Activated naive CD4-positive, alpha-beta T cell treated with anti-CD3 and anti-CD28 coated beads, Interleukin-2, amount 50 U/mL, for 72 hours (primary cell): ENCODE data around the gene UTP14A. TPM values are rescaled to one million over a fixed set of nuclear protein-coding genes. Genes with fewer than 3 reads are reported as not detected.
"Not testable (repeated sequence)": the region's sequence is repeated elsewhere in the genome, so short reads cannot be mapped to it uniquely, and the experiment has no call there.

Source experiments
- ATAC-seq, 2 donors: fragments of 150-1000 bp; cut with Tn5 transposase; 2 replicates each; pipeline ENCODE4 v1.10.0; 2021; ENCODE audit warnings: mild to moderate bottlenecking in 2 of 2, moderate library complexity in 2 of 2
- DNase-seq, 2 donors: peaks; one replicate each; pipeline ENCODE4 v3.0.0; 2021 to 2022; ENCODE audit warnings: low spot score in 2 of 2
- H3K27ac Mint-ChIP-seq, 2 donors: one replicate each; pipeline ENCODE4 v1.8.0; 2022; ENCODE audit warnings: mild to moderate bottlenecking in 2 of 2, mixed read lengths in 2 of 2
- H3K36me3 Mint-ChIP-seq, 2 donors: one replicate each; pipeline ENCODE4 v1.8.0; 2022; ENCODE audit warnings: mixed read lengths in 2 of 2
- H3K9me3 Mint-ChIP-seq, 2 donors: one replicate each; pipeline ENCODE4 v1.8.0; 2022; ENCODE audit warnings: mixed read lengths in 2 of 2
- total RNA-seq, 2 donors: library from RNA; stranded (reverse); gene quantifications; one replicate each; pipeline ENCODE4 v1.2.3, GENCODE V29; 2022

UTP14A gene, protein sequence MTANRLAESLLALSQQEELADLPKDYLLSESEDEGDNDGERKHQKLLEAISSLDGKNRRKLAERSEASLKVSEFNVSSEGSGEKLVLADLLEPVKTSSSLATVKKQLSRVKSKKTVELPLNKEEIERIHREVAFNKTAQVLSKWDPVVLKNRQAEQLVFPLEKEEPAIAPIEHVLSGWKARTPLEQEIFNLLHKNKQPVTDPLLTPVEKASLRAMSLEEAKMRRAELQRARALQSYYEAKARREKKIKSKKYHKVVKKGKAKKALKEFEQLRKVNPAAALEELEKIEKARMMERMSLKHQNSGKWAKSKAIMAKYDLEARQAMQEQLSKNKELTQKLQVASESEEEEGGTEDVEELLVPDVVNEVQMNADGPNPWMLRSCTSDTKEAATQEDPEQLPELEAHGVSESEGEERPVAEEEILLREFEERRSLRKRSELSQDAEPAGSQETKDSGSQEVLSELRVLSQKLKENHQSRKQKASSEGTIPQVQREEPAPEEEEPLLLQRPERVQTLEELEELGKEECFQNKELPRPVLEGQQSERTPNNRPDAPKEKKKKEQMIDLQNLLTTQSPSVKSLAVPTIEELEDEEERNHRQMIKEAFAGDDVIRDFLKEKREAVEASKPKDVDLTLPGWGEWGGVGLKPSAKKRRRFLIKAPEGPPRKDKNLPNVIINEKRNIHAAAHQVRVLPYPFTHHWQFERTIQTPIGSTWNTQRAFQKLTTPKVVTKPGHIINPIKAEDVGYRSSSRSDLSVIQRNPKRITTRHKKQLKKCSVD
- 10 to 100 TPM; 17.4 to 29.3 TPM for total RNA-seq

DNA sequence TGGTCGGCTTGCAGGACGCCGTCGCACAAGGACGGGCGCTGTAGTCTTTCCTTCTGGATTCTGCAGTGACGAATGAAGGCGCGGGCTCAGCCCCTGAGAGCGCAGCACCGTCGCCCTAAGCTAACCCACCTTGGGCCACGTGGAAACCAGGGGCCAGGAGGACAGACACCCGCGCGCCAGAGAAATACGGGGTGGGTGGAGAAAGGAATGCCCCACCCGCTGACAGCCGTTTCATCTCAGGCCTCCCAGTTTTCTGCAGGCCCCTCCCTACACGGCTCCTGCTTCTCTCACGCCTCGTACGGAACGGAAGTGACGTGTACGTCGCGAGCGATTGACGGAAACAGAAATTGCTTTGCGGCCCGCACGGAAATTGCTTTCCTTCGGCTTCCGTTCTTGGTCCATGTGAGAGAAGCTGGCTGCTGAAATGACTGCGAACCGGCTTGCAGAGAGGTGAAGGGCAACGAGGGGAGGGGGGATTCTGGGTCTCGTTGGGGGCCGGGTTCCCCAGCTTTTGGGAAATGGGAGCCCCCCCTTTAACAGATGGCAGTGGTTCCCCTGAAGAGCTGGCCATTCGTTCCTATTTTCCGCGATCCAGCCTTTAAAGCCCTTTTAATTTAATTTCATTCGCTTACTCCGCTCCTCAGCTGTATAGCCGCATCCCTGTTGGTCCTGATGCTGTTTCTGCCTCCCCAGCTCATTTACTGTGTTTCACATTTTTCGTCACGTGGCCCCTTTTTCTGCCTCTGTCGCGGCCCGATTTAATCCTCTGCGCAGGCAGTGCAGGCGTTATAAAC lies at the start of gene UTP14A:
UTP14A (plus strand) TSS at position 378 of the 794 bp plus-strand sequence; CDS start at position 425, 47 bp downstream.
- peak; percentile 68 to 85 for DNase-seq
- Mint-ChIP-seq H3K27ac (peak within 1 kb of the TSS; percentile 90 to 93), H3K9me3 (no peaks in the 10 kb centered on the region), H3K36me3 (peaks cover 0 to 8% of the 10 kb centered on the region in 2 donors)
- ATAC-seq, result peak; percentile 98 to 99

DNA sequence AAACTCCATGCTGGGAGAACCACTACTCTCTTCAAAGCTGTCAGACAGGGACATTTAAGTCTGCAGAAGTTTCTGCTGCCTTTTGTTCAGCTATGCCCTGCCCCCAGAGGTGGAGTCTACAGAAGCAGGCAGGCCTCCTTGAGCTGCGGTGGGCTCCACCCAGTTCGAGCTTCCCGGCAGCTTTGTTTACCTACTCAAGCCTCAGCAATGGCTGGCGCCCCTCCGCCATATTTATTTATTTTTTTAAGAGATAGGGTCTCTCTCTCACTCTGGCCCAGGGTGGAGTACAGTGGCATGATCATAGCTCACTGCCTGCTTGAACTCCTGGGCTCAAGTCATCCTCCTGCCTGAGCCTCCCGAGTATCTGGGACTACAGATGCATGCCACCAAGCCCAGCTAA lies 46.8 kb upstream of the UTP14A start:
- DNase-seq, H3K27ac Mint-ChIP-seq: not testable (repeated sequence)

DNA sequence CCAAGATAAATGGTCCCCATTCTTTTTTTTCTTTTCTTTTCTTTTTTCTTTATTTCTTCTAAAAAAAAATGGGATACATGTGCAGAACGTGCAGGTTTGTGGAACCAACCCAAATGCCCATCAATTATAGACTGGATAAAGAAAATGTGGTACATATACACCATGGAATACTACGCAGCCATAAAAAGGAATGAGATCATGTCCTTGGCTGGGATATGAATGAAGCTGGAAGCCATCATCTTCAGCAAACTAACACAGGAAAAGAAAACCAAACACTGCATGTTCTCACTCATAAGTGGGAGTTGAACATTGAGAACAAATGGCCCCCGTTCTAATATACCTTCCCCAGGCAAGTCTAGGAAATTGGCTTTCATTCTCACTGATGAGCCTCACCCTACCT lies 39.6 kb upstream of the UTP14A start:
- ATAC-seq, H3K36me3 Mint-ChIP-seq, H3K9me3 Mint-ChIP-seq, H3K27ac Mint-ChIP-seq, DNase-seq: not testable (repeated sequence)

More for the DNA sequence above, 46.8 kb upstream of the UTP14A start:
- not testable (repeated sequence) for ATAC-seq, H3K9me3 Mint-ChIP-seq, H3K36me3 Mint-ChIP-seq

DNA sequence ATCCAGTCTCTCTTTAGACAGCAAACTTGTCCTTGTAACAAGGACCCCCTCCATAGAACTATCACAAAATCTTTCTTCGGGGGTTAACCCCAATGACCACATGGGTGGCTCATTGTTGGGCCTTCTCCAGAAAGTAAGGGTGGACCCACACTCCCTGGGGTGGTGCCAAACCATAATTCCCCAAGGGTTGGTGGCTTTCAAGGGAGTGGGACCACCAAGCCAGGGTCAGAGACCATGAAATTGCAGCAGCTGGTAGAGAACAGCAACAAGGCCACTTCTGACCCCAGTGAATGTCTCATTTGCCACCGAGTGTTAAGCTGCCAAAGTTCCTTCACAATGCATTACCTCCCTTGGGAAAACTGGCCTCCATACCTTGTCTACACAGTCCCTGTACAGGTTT lies 33.4 kb upstream of the UTP14A start:
- no peak overlapping the region for H3K27ac Mint-ChIP-seq
- ATAC-seq, result no peak
- DNase-seq, result no peak
- H3K36me3 Mint-ChIP-seq, result no peaks in the 10 kb centered on the region
- H3K9me3 Mint-ChIP-seq, result no peaks in the 10 kb centered on the region

DNA sequence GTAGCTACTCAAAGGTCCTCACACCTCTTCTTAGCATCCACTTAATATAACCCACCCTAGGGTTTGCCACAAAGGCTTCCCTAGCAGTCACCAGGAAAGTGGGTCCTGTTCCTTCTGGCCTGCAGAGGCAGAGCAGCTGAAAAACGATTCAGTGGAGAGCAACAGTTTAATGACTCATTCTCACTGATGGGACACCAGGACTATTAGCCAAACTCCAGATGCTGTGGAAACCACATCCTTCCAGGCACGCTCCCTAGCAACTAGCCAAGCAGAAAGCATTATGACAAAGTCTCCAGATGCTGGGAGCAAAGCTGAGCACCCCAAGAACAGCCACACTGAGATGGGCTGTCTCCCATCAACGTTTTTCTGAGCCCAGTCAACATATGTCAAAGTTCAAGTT lies 30.3 kb upstream of the UTP14A start:
- Mint-ChIP-seq H3K27ac (no peak overlapping the region), H3K9me3 (no peaks in the 10 kb centered on the region)
- DNase-seq, result no peak

DNA sequence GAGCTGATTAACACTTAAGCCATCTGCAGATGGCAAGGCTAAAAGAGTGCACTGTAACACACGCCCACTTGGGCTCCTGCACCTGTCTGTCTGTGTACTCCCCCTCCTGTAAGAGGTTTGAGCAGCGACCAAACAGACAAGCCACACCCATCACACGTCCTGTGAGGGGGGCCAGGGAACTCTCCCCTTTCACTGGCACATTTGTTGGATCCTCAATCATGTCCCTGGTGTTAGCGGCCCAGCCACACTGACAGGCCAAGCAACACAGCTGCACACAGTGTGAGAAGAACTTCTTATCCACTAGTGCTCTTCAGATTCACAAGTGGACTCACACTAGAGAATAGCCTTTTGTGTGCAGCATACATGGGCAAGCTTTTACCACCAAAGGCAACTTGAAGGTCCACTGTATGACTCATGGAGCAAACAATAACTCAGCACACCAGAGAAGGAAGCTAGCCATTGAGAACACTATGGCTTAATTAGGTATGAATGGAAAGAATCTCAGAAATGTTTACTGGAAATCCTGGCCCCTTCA lies 29.1 kb upstream of the UTP14A start:
- ATAC-seq (no peak), DNase-seq (no peak)
- H3K9me3 Mint-ChIP-seq, result no peaks in the 10 kb centered on the region
- H3K36me3 Mint-ChIP-seq, result no peaks in the 10 kb centered on the region
- no peak overlapping the region for H3K27ac Mint-ChIP-seq

More for the DNA sequence above, 30.3 kb upstream of the UTP14A start:
- ATAC-seq, result no peak
- no peaks in the 10 kb centered on the region for H3K36me3 Mint-ChIP-seq

DNA sequence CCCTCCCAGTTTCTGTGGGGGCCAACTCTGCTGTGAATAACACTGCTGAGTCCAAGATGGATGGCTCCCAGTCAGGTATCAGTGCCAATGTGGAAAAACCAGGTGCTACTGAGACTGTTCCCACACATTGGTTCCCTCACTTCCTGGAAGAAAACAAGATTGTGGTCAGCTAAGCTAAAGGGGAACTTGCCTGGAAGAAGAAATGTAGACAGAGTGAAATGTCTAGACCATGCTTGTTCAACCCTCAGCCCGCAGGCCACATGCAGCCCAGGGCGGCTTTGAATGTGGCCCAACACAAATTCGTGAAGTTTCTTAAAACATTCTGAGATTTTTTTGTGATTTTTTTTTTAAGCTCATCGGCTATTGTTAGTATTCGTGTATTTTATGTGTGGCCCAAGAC lies 28.6 kb upstream of the UTP14A start:
- DNase-seq (no peak), ATAC-seq (no peak)
- Mint-ChIP-seq H3K9me3 (no peaks in the 10 kb centered on the region), H3K27ac (no peak overlapping the region), H3K36me3 (no peaks in the 10 kb centered on the region)

DNA sequence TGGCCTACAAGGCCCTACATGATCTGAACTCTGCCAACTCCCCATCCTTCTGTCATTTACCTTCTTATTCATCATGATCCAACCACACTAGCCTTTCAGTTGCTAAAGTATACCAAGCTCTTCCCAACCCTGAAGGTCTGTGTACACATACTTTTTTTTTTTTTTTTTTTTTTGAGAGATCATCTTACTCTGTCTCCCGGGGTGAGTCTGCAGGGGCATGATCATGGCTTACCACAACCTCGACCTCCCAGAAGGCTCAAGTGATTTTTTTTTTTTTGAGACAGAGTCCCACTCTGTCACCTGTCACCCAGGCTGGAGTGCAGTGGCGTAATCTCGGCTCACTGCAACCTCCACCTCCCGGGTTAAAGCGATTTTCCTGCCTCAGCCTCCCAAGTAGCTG lies 5.9 kb upstream of the UTP14A start:
- ATAC-seq (no peak), DNase-seq (no peak)
- no peaks in the 10 kb centered on the region for H3K36me3 Mint-ChIP-seq
- no peaks in the 10 kb centered on the region for H3K9me3 Mint-ChIP-seq
- H3K27ac Mint-ChIP-seq, result no peak overlapping the region

DNA sequence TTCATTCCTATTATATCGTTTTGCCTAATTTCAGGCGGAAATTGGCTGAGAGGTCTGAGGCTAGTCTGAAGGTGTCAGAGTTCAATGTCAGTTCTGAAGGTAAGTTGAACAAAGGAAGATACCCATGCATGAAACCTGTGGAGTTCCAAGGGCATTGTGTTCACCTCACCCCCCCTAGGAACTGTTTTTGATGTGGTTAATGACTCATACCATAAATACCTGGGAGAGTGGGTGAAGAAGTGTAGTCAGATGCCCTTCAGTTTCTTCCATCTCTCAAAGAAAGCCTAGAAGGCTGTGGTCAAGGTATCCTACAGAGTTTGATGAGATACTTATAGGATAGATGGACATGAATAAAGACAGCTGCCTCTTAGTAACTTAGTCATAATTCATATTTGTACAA lies 2.7 kb downstream of the UTP14A start:
- no peaks in the 10 kb centered on the region for H3K9me3 Mint-ChIP-seq
- ATAC-seq, result no peak
- no peak overlapping the region for H3K27ac Mint-ChIP-seq
- no peak for DNase-seq
- peaks cover 0 to 10% of the 10 kb centered on the region in 2 donors for H3K36me3 Mint-ChIP-seq

DNA sequence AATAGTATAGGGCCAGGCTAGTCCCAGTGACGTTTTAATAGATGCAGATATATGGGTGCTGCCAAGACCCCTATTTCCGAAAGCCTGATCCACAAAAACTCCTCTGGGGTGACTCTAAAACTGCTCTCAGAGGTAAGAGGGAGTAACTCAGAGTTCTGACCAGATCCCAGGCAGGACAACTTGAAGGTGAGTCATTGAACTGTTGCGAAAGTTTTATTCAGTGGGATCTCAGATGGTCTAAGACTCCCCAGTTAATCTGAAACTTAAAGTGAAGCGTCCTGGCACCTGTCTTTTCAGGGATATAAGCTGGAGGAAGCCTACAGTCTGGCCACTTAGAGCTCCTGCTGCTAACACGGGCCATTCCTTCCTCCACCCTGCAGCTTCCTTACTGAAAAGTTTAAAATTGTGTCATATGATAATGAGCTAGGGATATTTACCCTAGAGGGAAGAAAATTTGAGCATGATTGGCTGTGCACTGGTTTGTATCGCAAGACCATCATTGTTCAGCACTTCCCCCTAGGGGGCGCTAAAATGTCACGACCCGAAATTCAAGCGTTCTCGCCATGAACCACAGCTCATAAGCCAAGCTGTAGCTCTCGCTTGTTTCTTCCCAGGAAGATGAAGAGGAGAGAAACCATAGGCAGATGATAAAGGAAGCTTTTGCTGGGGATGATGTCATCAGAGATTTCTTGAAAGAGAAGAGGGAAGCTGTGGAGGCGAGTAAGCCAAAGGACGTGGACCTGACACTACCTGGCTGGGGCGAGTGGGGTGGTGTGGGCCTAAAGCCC lies 19.5 kb downstream of the UTP14A start:
- DNase-seq (peak in 1 of 2 donors; percentile 72), ATAC-seq (peak; percentile 80 to 82)
- Mint-ChIP-seq H3K9me3 (no peaks in the 10 kb centered on the region), H3K36me3 (peaks cover 0 to 12% of the 10 kb centered on the region in 2 donors), H3K27ac (no peak overlapping the region)

DNA sequence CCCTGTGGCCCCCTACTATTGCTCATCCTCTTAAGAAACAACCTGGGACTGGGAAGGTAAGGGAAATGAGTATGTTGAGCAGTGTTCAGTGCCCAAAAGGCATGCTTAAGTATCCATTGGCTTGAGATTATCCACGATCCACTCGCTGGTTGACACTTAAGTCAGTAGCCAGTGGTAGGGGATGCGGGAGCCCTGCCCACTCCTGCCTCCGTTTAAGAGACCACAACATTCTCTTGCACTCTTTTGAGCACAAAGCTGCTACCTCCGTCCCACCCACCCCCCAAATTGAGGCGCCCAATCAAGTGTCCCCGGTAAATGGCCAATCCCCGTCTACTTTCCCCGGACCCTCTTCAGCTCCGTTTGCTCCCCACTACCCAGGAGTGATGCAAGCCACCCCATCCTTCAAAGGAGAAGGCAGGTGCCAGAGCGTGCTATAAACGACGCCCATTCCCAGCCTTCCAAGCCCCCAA lies 25.0 kb downstream of the UTP14A start:
- no peak for DNase-seq
- peak in 1 of 2 donors; percentile 4 for ATAC-seq
- Mint-ChIP-seq H3K9me3 (no peaks in the 10 kb centered on the region), H3K36me3 (no peaks in the 10 kb centered on the region), H3K27ac (peak overlapping the region; percentile 69 to 79)

DNA sequence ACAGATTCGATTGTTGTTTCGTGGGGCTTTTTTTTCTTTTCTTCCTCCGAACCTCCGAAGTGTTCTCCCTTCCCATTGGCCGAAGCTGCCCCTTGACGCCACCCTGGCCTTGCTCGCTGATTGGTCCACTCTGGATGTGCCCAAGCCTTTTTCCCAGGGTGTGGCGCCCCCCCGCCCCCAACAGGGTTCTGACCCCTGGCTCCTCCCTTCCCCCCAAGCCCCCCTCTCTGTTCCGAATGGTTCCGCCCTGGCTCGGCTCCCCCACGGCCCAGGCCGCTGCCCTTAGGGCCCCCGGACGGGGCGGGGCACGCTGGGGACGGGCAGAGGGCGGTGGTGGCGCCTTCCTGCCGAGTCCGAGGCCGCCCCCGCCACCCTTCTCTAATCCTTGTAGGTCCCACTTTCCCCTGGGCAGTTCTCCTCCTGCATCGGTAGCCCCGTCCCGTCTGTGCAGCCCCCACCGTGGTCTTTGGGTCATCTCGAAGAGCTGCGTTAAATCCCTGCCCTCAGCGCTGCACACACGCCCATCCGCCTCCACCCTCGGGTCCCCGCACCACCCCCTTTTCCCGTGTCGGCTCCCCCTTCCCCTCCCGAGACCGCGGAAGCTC lies 25.5 kb downstream of the UTP14A start:
- no peaks in the 10 kb centered on the region for H3K36me3 Mint-ChIP-seq
- no peaks in the 10 kb centered on the region for H3K9me3 Mint-ChIP-seq
- ATAC-seq (peak; percentile 70 to 77), DNase-seq (peak; percentile 57 to 61)
- peak overlapping the region; percentile 69 to 79 for H3K27ac Mint-ChIP-seq

DNA sequence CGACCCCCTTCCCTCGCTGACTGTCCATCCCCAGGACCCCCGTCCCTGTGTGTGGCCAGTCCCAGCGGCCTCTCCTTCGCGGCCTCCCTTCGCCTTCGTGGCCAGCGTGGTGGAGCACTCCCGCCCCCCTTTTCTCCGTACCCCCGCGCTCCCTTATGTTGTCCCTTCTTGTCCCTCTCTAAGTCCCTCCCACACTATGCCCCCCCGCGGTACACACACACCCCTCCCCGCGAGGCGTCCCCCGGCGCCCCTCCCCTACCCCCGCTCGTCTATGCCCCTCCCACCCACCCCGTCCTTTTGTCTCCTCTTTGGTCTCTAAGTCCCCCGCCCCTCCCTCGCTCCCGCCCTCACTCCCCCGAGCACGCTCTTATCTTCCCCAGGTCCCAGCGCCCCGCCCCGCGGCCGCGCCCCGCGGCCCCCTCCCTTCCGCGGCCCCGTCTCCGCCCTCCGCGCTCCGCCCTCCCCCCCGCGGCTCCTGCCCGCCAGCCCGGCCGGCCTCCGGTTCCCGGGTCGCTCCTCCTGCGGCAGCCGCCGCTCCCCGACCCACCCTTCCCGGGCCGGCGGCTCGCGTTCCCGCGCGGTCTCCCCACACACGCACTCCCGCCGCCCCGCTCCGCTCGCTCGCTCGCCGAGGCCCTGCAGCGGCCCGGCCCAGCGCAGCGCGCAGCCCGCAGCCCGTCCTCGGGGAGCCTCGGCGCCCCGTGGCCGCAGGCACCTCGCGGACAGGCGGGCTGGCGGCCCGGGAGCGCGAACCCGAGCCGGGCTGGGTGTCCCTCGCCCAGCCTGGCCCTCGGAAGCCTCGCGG lies 26.3 kb downstream of the UTP14A start:
- no peaks in the 10 kb centered on the region for H3K9me3 Mint-ChIP-seq
- H3K36me3 Mint-ChIP-seq, result no peaks in the 10 kb centered on the region
- DNase-seq (peak; percentile 56 to 61), ATAC-seq (peak; percentile 79 to 84)
- H3K27ac Mint-ChIP-seq, result no peak overlapping the region

DNA sequence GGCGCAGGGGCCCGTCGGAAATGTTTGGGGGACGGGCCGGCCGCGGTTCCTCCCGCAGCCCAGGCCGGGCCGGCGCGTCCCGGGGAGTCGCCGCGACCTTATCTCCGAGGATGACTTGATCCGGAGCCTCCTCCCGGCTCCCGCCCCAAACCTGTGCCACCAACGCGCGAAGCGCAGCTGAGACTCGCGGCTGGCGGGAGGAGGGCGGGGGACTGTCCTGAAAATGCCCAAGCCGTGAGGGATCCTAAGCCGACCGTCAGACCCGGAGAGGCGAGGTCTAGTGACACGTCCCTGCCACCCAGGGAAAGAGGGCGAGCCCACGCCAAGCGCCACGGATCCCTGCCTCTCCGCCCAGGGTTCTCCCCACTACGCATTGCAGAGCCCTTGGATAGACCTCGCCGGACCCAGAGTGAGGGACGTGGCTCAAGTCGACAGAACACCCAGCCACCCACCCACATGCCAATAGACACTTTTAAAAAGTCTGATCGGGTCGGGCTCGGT lies 26.9 kb downstream of the UTP14A start:
- Mint-ChIP-seq H3K27ac (no peak overlapping the region), H3K36me3 (no peaks in the 10 kb centered on the region), H3K9me3 (no peaks in the 10 kb centered on the region)
- peak; percentile 1 to 12 for ATAC-seq
- DNase-seq, result no peak

DNA sequence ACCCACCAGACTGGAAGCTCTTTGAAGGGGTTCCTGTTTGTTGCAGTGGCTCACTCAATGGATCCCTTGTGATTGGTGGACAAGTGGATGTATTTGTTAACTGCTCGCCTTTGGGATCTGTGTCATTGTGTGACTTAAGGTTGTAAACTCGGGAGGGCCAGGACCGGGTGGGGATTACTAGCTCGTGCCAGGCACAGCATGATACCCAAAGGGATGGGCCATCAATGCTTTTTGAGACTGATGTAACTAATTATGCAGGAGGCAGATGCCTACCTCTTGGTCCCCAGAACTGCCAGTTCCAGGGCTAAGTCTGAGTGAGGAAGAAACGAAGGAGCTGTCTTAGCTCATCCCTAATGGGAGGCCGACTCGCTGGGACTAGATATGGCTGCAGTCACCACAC lies 27.7 kb downstream of the UTP14A start:
- DNase-seq, result no peak

More for the DNA sequence above, 27.7 kb downstream of the UTP14A start:
- no peak overlapping the region for H3K27ac Mint-ChIP-seq
- no peaks in the 10 kb centered on the region for H3K36me3 Mint-ChIP-seq
- ATAC-seq, result no peak
- H3K9me3 Mint-ChIP-seq, result no peaks in the 10 kb centered on the region
